CD4-positive, alpha-beta T cell treated with Interleukin-17A for 4 hours (primary cell): Measurements from ENCODE around the gene SMAD6.

Source experiments
- DNase-seq: peaks from one replicate; pipeline ENCODE4 v3.0.0-alpha.2; 2020; ENCODE audit warnings: mixed read lengths

The SMAD6 gene

DNA sequence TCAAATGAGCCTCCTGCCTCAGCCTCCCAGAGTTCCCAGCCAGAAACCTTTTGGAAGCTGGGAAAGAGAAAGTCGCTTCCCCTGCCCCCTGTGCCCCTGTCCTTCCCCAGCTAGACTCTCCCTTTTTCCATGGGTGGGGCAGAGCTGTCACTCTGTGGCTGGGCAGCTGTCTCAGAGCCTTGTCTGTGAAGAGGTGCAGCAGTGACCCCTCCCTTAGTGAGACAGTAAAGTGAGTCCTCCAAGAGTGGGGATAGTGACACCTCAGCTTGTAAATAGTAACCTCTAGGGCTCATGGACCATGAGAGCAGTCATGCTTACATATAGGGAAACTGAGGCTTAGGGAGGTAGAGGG, 76.3 kb downstream of the SMAD6 start:
- no peak for DNase-seq

DNA sequence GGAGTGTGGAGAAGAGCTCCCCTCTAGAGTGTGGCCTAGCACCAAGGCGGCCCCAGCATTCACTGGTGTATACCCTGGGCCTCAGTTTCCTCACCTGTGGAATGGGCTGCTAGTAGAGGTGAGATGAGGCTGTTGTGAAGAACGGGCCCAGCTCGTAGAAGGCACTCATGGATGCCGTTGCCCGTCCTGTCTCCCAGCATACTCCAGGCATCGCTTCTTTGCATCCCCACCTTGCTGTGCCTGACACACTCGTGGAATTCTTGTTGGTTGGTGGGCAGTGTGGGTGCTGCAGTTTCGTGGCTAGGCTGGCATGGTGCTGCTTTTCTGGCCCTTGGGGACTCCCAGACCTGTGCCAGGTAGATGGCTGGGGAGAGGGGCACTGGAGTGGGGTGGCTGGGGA, 76.7 kb downstream of the SMAD6 start:
- DNase-seq: no peak

DNA sequence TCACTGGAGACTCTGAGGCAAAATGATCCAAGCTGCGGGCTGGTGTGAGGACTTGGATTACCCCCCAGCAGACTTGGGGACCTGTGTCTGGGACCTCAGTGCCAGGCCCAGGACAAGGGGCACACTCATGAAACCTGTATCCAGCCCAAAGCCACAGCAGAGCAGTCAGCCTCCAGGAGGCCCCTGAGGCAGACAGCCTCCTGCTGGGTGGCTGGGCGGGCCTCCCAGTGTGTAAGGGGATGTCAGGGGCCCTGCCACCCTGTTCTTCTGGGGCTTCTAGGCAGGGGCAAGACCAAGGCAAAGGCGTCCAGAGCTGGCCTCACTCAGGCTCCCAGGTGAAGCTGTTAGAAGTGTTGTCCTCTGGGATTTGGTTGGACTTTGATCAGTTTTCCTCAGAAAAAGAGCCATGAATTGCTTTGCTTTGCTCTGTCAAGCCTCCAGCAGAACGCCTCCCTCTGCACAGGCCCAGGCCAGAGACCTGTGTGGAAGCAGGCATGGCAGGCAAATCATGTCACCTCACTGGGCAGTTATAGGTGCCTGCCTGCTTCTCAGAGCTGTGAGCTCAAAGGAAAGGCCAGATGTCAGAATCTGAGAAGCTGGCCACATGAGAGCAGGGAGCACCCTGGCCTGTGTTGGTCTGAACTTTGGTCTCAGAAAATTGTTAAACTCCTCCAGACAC, 77.4 kb downstream of the SMAD6 start:
- DNase-seq: no peak

DNA sequence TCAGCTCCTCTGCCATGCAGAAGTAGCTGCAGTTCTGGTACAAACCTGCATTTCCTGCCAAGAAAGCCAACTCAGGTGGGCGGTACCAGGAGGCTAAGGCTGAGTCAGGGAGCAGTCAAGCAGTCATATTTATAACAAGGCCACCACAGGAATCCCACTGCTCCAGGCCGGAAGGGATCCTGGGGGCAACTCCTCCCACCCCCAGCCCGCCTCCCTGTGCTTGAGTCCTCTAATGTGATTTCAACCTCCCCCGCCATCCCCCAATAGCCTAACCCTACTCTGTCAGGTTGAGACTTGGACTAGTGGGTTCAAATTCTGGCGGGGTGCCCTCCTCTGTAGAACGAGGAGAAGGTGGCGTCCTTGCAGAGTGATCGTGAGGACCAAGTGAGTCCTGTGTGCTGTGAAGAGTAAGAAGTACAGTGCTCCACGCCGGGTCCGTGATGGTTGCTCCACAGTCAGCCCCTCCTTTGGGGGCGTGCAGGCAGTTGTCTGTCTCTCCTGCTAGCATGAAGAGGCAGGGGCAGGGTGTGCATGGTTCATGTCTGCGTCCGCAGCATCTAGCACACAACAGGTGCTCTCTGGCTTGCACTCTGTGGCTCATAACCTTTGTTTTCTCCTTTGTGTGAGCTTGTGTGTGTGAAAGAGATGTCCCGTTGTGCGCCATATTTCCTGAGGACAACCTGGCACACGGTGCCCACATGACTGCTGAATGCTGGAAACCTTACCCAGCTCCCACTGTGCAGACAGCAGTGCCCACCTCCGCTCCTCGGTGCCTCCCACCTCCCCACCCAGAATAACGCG, 78.3 kb downstream of the SMAD6 start:
- no peak for DNase-seq

DNA sequence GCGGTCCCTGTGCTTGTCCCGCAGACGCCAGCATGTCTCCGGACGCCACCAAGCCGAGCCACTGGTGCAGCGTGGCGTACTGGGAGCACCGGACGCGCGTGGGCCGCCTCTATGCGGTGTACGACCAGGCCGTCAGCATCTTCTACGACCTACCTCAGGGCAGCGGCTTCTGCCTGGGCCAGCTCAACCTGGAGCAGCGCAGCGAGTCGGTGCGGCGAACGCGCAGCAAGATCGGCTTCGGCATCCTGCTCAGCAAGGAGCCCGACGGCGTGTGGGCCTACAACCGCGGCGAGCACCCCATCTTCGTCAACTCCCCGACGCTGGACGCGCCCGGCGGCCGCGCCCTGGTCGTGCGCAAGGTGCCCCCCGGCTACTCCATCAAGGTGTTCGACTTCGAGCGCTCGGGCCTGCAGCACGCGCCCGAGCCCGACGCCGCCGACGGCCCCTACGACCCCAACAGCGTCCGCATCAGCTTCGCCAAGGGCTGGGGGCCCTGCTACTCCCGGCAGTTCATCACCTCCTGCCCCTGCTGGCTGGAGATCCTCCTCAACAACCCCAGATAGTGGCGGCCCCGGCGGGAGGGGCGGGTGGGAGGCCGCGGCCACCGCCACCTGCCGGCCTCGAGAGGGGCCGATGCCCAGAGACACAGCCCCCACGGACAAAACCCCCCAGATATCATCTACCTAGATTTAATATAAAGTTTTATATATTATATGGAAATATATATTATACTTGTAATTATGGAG, 79.1 kb downstream of the SMAD6 start:
- no peak for DNase-seq

DNA sequence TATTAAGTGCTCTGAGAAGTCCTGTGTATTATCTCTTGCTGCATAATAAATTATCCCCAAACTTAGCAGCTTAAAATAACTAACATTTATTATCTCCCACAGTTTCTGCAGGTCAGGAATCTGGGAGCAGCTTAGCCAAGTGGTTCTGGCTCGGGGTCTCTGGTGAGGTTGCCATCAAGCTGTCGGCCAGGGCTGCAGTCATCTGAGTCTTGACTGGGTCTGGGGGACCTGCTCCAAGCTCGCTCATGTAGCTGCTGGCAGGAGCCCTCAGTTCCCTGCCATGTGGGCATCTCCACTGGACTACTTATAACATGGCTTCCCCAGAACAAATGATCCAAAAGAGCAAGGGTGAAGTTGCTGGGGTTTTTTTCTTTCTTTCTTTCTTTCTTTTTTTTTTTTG, 80.7 kb downstream of the SMAD6 start:
- DNase-seq: no peak

DNA sequence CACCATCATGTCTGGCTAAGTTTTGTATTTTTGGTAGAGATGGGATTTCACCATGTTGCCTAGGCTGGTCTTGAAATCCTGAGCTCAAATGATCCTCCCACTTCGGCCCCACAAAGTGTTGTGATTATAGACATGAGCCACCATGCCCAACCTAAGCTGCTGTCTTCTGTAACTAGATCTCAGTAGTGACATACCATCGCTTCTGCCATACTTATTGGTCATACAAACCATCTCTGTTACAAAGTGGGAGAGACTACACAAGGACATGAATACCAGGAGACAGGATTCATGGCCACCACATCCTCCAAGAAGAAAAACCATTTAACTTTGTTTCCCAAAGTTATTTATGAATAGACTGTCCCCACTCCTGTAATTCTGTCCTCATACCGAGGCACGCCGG, 81.3 kb downstream of the SMAD6 start:
- DNase-seq: no peak

DNA sequence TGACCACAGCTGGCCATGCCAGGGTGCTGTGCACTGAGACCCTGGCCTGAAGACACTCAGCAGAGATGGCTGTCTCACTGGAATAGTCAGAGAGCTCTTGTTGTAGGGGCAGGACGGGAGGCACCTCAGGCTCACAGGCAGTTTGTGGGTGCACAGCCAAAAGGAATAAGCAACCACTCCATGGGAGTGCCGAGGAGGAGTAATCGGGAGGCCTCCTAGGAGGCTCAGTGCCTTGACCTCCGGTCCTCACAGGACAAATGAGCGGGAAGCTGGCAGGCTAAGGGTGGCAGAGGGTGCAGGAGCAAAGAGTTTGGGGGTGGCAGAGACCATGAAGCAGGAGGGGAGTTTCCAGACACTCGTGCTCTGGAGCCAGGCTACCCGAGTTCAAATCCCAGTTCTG, 81.7 kb downstream of the SMAD6 start:
- no peak for DNase-seq

DNA sequence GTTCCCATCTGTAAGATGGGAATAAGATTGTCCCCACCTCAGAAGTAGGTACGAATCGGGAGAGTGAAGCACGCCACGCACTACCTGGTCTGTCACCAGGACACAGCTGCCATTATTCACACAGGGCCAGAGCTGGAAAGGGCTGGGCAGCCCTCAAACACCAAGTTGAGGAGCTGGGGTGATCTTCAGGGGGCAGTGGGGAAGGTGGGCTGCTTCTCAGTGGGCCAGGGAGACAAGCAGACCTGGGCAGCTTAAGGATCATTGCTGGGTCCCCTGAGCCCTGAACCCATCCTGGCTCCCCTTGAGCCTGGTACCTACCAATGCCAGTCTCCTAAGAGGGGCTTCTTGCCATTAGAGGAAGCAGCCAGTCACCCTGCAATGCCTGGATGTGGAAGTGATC, 82.1 kb downstream of the SMAD6 start:
- no peak for DNase-seq

DNA sequence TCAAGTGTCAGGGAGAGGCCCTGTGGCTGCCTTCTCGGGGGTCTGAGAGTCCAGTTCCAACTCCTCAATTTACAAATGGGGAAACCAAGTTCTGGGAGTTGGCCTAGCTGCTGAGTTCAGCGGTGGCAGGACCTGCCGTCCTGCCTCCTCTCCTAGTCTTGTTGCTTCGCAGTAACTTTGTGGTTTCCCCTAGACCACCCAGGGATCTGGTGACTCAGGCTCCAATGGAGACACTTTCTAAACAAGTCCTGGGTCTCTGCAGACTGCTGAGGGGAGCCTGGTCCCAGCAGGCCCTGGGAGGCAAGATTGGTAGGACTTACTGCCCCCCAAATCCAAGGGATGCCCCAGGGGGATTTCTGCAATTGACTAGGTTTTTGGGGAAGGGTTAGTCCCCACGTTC, 83.6 kb downstream of the SMAD6 start:
- no peak for DNase-seq

DNA sequence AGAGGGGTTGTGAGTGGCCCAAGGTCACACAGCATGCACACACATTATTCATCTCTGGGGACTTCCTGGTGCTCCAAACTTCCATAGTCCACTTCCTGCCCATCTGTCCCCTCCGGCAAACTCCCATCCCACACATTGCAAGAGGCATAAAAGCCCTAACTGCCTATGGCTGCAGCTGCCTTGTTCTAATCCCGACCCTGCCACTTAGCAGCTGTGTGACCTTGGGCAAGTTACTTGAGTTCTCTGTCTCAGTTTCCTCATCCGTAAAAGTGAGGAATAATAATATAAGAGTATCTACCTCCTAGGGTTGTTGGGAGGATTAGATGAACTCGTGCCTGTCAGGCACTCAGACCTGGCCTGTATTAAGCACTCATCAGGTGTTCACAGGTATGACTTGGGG, 84.2 kb downstream of the SMAD6 start:
- DNase-seq: no peak

DNA sequence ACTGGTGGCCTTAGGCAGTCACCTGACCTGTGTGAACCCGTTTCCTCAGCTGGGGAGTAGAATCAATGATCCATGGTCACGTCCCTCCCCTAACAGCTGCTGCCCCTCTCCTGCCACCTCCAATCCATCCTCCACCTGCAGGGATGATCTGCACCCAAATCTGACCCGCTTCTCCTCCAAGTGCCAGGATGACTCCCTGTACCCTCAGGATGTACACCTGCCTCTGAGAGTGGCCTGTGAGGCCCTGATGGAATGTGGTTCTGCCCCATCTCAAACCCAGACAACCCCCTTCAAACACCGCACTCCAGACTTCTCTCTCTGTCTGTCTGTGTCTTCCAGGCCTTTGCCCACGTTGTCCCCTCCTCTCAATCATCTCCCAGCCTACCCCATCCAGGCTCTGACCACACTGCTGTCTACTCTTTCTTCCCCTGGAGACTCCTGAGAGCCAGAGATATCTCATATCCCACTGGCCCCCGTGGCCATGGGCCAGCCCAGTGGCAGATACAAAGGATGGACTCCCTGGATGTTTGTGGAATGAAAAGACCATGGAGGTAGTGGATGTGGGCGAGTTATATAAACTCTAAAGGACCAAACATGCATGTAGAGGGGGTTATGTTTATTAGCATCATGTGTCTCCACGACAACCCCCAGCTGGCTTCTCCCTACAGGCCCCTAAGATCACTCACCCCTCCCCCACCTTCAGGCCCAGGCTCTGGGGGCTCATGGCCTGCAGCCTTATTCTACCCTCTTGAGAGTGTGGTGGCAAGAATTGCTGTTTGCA, 84.9 kb downstream of the SMAD6 start:
- DNase-seq: no peak

DNA sequence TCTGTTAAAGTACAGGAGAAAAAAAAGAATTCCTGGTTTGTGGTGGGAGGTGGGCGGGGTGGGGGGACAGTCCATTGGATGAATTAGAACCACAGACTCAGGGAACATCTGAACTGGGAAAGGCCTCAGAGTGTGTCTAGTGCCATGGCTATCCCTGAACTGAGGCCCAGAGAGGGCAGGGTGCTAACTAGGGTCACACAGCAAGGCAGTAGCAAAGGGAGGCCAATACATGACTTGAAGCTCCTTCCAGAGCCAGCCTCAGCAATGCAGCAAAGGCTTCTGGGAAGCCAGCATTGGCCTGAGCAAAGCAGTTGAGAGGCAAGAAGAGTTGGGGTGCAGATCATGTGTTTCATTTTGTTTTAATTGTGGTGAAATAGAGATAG, 85.4 kb downstream of the SMAD6 start:
- DNase-seq: no peak

DNA sequence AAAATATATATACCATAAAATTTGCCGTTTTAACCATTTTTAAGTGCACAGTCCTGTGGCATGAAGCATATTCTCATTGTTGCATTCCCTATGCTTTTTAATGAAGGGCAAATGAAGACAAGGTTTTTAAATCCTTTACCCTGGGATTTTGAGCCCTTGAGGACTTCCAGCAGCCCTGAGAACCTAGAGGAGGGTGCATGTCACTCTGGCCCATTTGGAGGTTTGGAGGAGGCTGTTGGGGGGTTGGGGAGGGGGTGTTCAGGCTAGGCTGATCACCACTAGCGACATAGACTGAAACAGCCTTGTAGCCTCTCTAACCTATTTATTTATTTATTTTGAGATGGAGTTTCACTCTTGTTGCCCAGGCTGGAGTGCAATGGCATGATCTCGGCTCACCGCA, 86.0 kb downstream of the SMAD6 start:
- no peak for DNase-seq

DNA sequence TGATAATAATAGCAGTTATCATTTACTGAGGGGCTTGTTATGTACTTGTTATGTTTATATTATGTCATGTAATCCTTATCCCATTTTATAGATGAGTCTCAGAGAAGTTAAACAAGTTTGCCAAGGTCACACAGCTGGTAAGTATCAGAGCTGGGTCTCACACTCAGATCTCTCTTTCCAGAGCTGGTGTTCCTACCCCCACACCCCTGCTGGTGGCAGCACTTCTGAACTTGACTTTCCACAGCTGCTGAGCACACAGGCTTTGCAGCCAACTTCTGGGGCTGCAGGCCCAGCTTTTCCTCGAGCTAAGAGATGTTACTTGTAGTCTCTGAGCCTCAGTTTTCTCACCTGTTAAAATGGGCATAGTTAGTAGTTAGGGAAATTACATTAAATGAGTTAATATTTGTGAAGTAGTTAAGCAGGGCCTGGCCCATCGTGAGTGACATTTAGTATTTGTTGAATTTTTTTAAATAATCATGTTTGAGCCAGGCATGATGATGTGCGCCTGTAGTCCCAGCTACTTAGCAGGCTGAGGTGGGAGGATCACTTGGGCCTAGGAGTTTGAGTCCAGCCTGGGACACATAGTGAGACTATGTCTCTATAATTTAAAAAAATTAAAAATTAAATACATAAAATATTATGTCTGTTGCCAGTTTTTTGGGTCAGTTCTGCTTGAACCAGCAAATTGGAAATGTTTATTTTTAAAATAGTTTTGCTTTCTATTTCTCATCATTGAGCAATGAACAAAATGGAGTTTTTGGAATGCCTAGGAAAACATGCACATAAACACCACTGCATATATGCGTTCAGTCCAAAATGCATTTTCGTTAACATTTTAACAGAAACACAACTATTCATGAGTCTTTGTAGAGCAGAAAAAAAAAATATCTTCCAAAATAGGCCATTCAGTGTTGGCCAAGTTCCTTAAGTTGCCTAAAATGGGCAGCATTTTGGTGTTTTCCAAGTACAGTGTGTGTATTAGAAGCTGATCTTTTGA, 87.3 kb downstream of the SMAD6 start:
- DNase-seq: no peak

DNA sequence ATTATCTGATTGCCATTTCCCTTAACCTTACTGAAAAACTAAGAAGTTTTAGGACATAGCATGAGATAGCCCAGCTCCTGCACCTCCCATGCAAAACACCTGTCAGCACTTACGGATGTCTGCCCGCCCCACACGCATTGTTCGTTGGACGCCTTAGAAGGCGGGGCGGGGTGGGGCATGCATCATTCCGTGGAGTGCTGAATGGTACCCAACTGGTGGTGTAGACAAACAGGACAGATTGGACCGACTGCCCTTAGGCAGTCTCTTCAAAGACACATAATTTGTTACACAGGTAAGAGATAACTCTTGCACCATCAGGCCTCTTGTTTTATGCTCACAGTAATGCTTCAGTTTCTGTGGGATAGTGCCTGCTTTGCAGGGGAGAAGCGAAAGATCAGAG, 93.8 kb downstream of the SMAD6 start:
- no peak for DNase-seq

DNA sequence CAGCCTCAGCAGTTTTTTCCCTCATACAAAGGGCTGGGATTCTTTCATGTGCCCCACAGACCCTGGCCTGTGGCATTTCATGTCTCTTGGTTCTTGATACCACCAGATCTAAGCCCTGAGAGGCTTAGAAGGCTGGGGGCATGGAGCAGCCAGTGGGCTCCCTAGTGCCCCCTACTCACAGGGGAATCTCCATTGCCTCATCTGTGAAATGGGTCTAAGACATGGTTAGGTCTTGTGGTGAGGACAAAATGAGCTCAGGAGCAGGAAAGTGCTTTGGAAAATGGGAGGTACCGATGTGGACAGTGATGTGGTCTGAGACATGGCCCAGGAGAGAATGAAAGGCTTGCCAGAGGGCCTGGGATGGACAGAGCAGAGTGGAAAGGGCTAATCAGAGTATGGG, 94.3 kb downstream of the SMAD6 start:
- DNase-seq: no peak

DNA sequence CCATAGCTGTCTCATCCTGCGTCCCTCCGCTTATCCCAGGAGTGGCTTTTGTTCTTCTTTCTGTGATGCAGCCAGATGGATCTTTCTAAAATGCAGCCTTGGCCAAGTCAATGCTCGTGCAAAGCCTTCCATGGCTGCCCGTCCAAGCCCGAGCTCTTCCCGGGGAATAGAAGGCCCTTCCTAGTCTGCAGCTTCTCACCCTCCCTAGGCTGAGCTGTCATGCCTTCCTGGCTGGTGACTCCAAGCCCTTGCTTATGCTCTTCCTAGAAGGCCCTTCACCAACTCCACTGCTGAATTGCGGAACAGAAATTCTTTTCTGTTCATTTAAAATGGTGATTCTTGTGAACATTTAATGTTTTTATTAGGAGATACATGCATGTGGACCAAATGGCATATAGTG, 95.9 kb downstream of the SMAD6 start:
- DNase-seq: no peak

DNA sequence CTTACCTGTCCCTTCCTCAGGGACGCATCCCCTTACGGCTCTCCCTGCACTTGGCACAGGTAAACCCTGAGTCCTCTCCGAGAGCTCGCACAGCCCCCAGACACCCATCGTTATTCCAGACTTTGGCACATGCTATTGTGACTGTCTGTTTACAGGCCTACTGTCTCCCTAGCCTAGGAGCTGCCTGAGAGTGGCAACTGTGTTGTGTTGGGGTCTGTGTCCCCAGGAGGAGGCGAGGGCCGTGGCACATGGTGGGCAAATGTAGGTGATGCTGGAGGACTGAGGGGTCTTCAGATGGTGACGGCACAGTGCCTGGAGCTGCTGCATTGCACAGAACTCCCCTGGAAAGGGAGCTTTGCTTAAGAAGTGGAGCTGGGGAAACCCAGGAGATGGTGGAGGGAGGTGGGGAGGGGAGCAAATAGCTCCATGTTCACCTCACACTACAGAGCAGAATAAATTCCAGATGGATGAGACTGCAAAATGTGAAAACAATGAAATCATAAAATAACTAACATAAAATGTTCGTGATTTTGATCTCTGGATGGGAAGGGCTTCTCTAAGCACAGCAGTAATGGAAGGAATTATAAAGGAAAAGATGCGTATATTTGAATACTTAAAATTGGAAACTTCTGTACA, 96.5 kb downstream of the SMAD6 start:
- no peak for DNase-seq

DNA sequence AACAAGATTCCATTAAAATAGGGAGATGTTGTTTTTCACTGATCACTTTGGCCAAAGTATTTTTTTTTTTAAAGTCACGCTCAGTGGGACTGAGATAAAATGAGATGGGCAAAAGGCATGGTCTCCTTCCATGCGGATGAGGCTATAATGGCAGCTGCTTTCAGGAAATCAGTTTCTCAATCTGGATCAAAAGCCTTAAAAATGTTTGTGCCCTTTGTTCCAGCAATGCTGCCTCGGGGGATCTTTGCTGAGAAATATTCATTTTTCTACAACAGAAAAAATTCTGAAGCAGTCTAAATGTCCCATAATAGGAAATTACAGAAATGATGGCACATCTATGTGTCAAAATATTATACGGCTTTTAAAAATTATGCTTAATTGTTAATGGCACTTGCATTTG, 97.2 kb downstream of the SMAD6 start:
- no peak for DNase-seq

DNA sequence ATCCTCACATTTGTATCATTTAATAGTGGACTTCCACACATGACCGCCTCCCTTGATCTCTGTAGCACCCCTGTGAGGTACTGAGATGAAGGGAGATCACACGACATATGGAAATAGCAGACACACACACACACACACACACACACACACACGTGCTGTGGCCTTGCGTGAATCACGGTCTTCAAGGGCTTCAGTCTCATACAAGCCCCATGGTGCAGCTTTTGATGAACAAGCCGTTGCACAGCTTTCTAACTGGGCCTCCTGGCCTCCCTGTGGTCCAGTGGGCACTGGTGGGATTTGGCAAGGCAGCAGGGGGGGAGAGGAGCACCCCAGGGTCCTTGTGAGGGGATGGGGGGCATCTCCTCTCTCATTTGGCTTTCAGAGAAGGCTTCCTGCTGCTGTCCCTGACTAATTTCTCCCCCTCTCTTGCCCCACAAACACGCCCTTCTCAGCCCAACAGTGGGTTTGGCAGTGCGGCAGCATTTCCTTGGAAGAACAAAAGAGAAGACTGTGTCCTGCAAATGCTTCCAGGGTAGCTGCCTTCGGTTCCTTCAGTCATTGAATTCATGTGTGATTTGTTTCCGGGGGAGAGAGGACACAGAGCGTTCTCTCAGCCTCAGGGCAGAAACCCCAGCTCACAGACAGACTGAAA, 98.7 kb downstream of the SMAD6 start:
- no peak for DNase-seq
